Activated CD8-positive, alpha-beta memory T cell treated with anti-CD3 and anti-CD28 coated beads for 36 hours (primary cell): ENCODE data around the gene RPS24. TPM values are rescaled to one million over a fixed set of nuclear protein-coding genes. Genes with fewer than 3 reads are reported as not detected.

Source experiments
- CTCF ChIA-PET: fragments of 350-600 bp; sonication (Branson Sonifier 250); formaldehyde crosslinking; loops from one replicate; lab custom pipeline; 2021; ENCODE audit warnings: antibody characterized with exemption; lab: Charles Lee
- POLR2A ChIA-PET: fragments of 350-600 bp; sonication (Branson Sonifier 250); formaldehyde crosslinking; loops from one replicate; lab custom pipeline; 2021; ENCODE audit warnings: antibody characterized with exemption; lab: Charles Lee
- total RNA-seq, 2 experiments: library from RNA; stranded (reverse); gene quantifications; one replicate each; pipeline ENCODE4 v1.2.3, GENCODE V29; 2021

RPS24 gene
- total RNA-seq, 2 experiments from 2014 or later, result 1,848 to 1,876 TPM

DNA sequence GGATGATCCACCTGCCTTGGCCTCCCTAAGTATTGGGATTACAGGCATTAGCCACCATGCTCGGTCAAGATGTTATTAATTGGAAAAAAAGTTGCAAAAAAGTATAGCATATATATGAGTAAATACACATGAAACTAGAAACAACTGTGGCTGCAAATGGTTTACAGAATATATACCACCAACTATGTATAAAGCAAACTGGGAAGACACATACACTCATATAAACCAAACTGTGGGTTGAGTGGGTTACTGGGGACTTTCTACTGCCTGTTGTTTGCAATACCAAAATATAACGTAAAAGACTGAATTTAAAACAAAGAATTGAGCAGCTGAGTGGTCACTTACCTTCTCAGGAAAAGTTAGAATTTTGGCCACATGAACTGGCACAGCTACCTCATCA lies 12.5 kb upstream of the RPS24 start:
- CTCF ChIA-PET, result no interaction called here
- POLR2A ChIA-PET, result no interaction called here

GRCh38 chr10:78023741-78024140 lies 9.9 kb upstream of the RPS24 start:
- ChIA-PET POLR2A (no interaction called here), CTCF (interaction anchor here (0.6 kb wide), 1 partner anchor 29 kb away, joined by 3 read pairs; no protein-coding TSS in a partner anchor)

- CTCF ChIA-PET, result no interaction called here
- POLR2A ChIA-PET, result interaction anchor here (0.6 kb wide), 1 partner anchor 188 kb away, joined by 3 read pairs; no protein-coding TSS in a partner anchor
These were observed 7.8 kb upstream of the RPS24 start for GRCh38 chr10:78025685-78026364.

DNA sequence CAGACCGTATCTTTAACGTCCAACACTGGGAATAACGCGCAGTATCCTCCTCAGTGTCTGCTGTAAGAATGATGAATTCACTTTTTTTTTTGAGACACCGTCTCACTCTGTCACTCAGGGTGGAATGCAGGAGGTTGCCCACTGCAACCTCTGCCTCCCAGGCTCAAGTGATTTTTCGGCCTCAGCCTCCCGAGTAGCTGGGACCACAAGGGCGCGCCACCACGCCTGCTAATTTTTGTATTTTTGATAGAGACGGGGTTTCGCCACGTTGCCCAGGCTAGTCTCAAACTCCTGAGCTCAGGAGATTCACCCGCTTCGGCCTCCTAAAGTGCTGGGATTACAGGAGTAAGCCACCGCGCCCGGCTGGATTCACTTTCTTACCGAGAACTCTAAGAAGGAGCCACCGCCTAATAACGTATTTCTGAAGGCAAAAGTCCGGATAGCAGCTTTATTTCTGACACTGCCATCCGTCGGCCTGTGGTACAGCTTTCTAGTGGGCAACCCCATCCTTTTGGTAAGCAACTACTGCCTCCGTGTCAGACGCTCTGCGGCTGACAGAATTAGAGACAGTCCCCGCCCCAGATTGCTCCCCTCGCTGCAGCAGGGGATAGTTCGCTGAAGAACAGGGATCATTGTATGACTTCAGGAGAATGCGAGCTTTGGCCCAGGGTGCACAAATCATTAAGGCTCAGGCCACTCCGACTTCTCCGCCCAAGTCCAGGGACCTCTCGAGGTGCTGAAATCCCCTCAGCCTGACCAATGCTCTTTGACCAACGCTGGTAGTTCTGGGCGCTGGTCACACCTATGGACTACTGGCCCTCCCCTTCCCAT lies 5.0 kb upstream of the RPS24 start:
- CTCF ChIA-PET, result interaction anchor here (1.5 kb wide), 1 partner anchor 11 kb away, joined by 3 read pairs; no protein-coding TSS in a partner anchor

GRCh38 chr10:78029269-78030226 lies 4.1 kb upstream of the RPS24 start, which contains the start of gene POLR3A:
Gene POLR3A (minus strand): TSS chr10:78029515. CDS start chr10:78029407, 108 bp downstream.
- ChIA-PET CTCF (interaction anchor here (0.7 kb wide), 2 partner anchors 158 to 1147 kb away, joined by 3 read pairs; no protein-coding TSS in a partner anchor), POLR2A (interaction anchor here (0.5 to 1.7 kb wide), 3 partner anchors 9 to 82 kb away, joined by 3 to 4 read pairs (median 4); no protein-coding TSS in a partner anchor)

More for the DNA sequence above, 5.0 kb upstream of the RPS24 start:
- POLR2A ChIA-PET, result interaction anchor here (1.7 kb wide), 1 partner anchor 13 kb away, joined by 4 read pairs; no protein-coding TSS in a partner anchor

- CTCF ChIA-PET, result no interaction called here
These were observed 351 bp upstream of the RPS24 start for GRCh38 chr10:78033387-78033636.

GRCh38 chr10:78035025-78035424 lies 1.4 kb downstream of the RPS24 start:
- ChIA-PET CTCF (no interaction called here), POLR2A (no interaction called here)

More at GRCh38 chr10:78033387-78033636, 351 bp upstream of the RPS24 start:
- POLR2A ChIA-PET, result interaction anchor here (1.0 kb wide), 1 partner anchor 9 kb away, joined by 3 read pairs; no protein-coding TSS in a partner anchor

DNA sequence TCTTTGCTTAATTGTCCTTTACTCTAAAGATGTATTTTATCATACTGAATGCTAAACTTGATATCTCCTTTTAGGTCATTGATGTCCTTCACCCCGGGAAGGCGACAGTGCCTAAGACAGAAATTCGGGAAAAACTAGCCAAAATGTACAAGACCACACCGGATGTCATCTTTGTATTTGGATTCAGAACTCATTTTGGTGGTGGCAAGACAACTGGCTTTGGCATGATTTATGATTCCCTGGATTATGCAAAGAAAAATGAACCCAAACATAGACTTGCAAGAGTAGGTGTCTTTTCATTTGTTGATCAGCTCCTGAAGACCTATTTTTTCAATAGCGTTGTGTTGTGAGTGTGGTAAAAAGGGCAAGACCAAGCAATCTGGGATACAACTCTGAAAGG lies 1.8 kb downstream of the RPS24 start:
- ChIA-PET CTCF (interaction anchor here (1.5 to 1.7 kb wide), 2 partner anchors 12 to 1160 kb away, joined by 5 to 7 read pairs; no protein-coding TSS in a partner anchor), POLR2A (no interaction called here)

DNA sequence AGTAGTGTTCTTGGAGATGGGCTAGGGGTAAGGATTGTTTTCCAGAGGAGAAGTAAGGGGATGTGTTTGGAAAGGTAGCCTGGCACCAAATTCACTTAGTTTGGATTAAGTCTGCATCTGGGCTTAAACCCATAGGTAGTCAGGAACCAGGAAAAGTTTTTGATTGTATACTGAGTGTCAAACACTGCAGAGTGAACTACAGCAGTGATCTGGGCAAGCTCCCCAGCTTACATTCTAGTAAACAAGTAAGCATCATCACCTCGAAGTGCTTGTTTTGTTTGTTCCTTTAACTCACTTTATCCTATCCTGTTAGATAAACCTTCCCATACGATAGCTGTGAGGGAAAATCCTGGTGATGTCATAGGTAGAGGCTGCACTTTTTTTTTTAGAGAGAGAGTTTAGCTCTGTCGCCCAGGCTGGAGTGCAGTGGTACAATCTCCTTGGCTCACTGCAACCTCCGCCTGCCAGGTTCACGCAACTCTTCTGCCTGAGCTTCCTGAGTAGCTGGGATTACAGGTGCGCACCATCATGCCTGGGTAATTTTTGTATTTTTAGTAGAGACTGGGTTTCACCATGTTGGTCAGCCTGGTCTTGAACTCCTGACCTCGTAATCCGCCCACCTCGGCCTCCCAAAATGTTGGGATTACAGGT lies 2.4 kb downstream of the RPS24 start:
- ChIA-PET POLR2A (interaction anchor here (1.3 kb wide), 1 partner anchor 10 kb away, joined by 3 read pairs; no protein-coding TSS in a partner anchor), CTCF (interaction anchor here (0.8 to 1.7 kb wide), 3 partner anchors 9 to 1159 kb away, joined by 3 to 7 read pairs (median 5); no protein-coding TSS in a partner anchor)

DNA sequence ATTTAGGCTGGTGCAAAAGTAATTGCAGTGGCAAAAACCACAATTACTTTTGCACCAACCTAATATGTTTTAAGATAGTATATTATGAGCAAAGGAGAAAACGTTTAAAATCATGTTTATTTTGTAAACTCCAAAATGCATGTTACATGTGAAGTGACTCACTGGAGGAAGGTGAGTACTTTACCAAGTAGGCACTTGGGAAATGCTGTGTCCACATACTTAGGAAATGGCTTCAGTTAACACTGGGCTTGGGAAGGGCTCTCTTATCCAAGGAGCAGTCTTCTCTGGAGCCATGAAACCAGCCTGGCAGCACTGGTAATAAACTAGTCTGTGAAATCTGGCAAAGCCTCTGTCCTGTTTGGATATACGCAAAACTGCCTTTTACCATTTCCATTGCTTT lies 4.4 kb downstream of the RPS24 start:
- POLR2A ChIA-PET, result no interaction called here
- CTCF ChIA-PET, result no interaction called here

DNA sequence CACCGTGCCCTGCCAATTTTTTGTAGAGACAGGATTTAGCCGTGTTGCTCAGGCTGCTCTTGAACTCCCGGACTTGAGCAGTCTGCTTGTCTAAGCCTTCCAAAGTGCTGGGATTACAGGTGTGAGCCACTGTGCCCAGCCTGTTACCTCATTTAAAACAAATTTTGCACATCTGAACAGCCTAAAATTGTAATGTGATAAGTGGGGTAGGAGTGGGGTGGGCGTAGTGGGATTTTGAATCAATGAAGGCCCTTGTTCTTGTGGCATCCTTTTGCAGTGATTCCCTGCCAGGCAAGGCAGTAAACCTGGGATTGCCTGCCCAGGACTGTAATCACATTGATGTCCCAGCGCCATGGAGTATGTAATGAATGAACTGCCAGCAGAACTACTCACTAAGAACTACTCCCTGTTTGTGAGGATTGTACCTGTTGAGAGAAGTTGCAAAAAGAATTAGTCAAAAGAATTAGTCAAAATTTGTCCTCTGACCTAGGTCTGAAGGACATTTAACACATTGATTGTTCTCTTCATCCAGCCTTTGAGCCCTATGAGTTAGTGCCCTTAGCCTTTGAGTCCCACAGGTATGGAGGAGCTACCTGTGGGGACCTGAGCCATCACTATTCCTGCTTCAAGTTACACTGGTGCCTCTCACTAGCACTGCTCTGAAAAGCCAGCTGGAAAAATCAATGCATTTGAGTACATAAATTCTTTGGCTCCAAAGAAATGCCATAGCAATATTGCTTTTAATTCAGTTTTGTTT lies 5.3 kb downstream of the RPS24 start:
- POLR2A ChIA-PET, result no interaction called here
- CTCF ChIA-PET, result no interaction called here

DNA sequence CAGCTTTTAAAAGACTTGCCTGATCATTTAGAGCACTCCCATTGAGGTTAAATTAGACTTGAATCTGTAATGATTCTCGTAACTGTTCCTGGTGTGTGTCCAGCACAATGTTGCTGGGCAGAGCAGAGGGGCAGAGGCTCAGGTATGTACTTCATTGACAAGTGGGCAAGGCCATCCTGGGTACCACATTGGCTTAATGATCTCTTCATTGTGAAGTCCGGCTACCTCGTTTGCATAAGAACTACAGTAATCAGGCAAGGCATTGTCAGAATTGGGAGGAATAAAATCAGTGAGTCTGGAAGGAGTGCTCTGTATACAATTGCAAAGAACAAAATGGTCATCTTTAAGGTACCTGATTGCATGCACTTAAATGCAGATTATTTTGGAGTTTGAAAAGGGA lies 6.1 kb downstream of the RPS24 start:
- POLR2A ChIA-PET, result interaction anchor here (0.6 kb wide), 1 partner anchor 407 kb away, joined by 3 read pairs; no protein-coding TSS in a partner anchor
- CTCF ChIA-PET, result no interaction called here

- POLR2A ChIA-PET, result interaction anchor here (0.6 to 0.9 kb wide), 3 partner anchors 11 to 1028 kb away, joined by 4 to 8 read pairs (median 4); partner anchors contain the start of gene POLR3A
- CTCF ChIA-PET, result interaction anchor here (0.9 kb wide), 1 partner anchor 1154 kb away, joined by 3 read pairs; no protein-coding TSS in a partner anchor
These were observed 7.8 kb downstream of the RPS24 start for GRCh38 chr10:78041170-78042057.

DNA sequence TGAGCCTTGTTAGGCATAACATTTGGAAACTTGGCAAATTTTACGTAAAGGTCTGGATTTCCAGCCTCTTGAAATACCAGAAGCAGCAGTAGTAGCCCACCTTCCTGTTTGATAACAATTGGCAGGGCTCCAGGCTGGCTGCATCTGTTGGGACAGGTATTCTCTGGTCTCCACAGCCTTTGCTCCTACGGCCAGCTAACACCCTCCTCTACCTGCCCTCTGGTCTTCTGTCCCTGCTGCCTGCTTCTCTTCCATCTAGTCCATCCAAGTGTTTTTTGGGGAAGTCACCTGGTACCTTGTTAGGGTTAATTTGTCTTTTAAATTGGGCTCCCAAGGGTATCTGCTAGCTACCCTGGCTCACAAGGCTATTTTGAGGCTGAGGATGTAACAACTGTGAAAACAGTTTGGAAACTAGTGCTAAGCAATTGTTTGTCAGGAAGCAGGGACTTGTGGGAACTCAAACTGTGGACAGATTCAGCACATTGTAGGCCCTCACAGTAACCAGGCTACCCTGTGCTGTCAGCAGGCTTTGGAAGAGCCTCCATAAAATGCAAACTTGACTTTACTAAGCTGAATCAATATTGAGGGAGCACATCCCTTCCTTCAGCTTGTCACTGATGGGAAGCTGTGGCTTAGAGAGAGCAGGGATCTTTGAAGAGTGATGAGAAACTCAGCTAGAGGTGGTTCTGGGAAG lies 8.5 kb downstream of the RPS24 start:
- POLR2A ChIA-PET, result interaction anchor here (0.6 to 0.9 kb wide), 4 partner anchors 9 to 591 kb away, joined by 3 to 8 read pairs (median 4); partner anchors contain the start of genes POLR3A and RPS24
- CTCF ChIA-PET, result interaction anchor here (0.9 kb wide), 1 partner anchor 1153 kb away, joined by 3 read pairs; no protein-coding TSS in a partner anchor

DNA sequence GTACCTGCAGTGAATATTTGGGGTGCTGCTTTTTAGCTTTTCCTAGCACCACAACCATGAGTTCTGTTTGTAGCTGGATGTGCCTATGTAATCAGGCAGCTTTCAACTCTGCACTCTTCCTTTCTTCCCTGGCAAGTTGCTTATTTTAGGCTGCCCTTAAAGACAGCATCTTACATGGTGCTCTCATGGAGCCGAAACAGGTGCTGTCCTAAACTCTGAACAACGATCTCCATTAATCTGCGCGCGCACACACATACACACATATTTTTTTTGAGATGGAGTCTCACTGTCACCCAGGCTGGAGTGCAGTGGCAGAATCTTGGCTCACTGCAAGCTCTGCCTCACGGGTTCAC lies 9.1 kb downstream of the RPS24 start:
- ChIA-PET POLR2A (interaction anchor here (0.6 to 0.7 kb wide), 2 partner anchors 9 to 591 kb away, joined by 3 read pairs; partner anchors contain the start of gene RPS24), CTCF (interaction anchor here (0.9 kb wide), 1 partner anchor 1152 kb away, joined by 3 read pairs; no protein-coding TSS in a partner anchor)
